ENCODE measurements around the gene ADAP1. TPM values are rescaled to one million over a fixed set of nuclear protein-coding genes. Genes with fewer than 3 reads are reported as not detected.
"Not testable (repeated sequence)": the region's sequence is repeated elsewhere in the genome, so short reads cannot be mapped to it uniquely, and the experiment has no call there.

ADAP1 gene
- total RNA-seq, 1 donor from 2014 or later, result 0.30 TPM

- Mint-ChIP-seq H3K9me3 (peaks cover 3% of the 10 kb centered on the region), H3K4me3 (no peak overlapping the region), H3K4me1 (no peaks in the 10 kb centered on the region), H3K27me3 (ENCODE audit: insufficient read depth, low read depth) (peaks cover 18% of the 10 kb centered on the region), H3K27ac (no peak overlapping the region), H3K36me3 (no peaks in the 10 kb centered on the region)
- Histone ChIP-seq H3K27ac (no peak overlapping the region), H4K20me1 (ENCODE audit: low read depth) (no peaks in the 10 kb centered on the region), H3K9me3 (ENCODE audit: low read depth) (no peaks in the 10 kb centered on the region), H3K79me2 (ENCODE audit: low read depth) (no peaks in the 10 kb centered on the region), H3K4me3 (no peak overlapping the region), H3K27me3 (peaks cover 21% of the 10 kb centered on the region), H3F3A (ENCODE audit: low read depth) (no peaks in the 10 kb centered on the region), H2AFZ (replicated peaks) (no peak overlapping the region), H3K4me1 (no peaks in the 10 kb centered on the region), H3K36me3 (no peaks in the 10 kb centered on the region), H3K9ac (no peak overlapping the region), H3K4me2 (no peak overlapping the region)
- DNase-seq (ENCODE audit: low spot score), result no peak
- TF ChIP-seq EZH2phosphoT487 (IDR thresholded peaks at IDR 0.05) (no peak), EZH2 (IDR thresholded peaks at IDR 0.05) (no peak), CTCF (IDR thresholded peaks at IDR 0.05) (no peak)
Observed at GRCh38 chr7:945556-946255, 8.8 kb downstream of the ADAP1 start.

- H3K79me2 ChIP-seq (ENCODE audit: low read depth), result no peaks in the 10 kb centered on the region
- TF ChIP-seq EZH2 (IDR thresholded peaks at IDR 0.05), result no peak
- TF ChIP-seq EZH2phosphoT487 (IDR thresholded peaks at IDR 0.05), result no peak
- TF ChIP-seq CTCF (IDR thresholded peaks at IDR 0.05), result no peak
- Mint-ChIP-seq H3K36me3 (no peaks in the 10 kb centered on the region), H3K27ac (no peak overlapping the region), H3K4me3 (no peak overlapping the region), H3K27me3 (ENCODE audit: insufficient read depth, low read depth) (peaks cover 21% of the 10 kb centered on the region), H3K4me1 (no peaks in the 10 kb centered on the region), H3K9me3 (peaks cover 8% of the 10 kb centered on the region)
- no peaks in the 10 kb centered on the region for H3K36me3 ChIP-seq
- H3K4me1 ChIP-seq, result no peaks in the 10 kb centered on the region
- H3K27me3 ChIP-seq, result peaks cover 26% of the 10 kb centered on the region
- no peaks in the 10 kb centered on the region for H3F3A ChIP-seq (ENCODE audit: low read depth)
- H3K9ac ChIP-seq, result no peak overlapping the region
- no peak overlapping the region for H3K4me3 ChIP-seq
- H3K9me3 ChIP-seq (ENCODE audit: low read depth), result no peaks in the 10 kb centered on the region
- H2AFZ ChIP-seq (replicated peaks), result no peak overlapping the region
- no peak overlapping the region for H3K4me2 ChIP-seq
- H4K20me1 ChIP-seq (ENCODE audit: low read depth), result no peaks in the 10 kb centered on the region
- no peak overlapping the region for H3K27ac ChIP-seq
- DNase-seq (ENCODE audit: low spot score), result no peak
Observed at GRCh38 chr7:945147-945555, 9.3 kb downstream of the ADAP1 start.

GRCh38 chr7:944744-945143 lies 9.7 kb downstream of the ADAP1 start:
- no peaks in the 10 kb centered on the region for H3F3A ChIP-seq (ENCODE audit: low read depth)
- no peaks in the 10 kb centered on the region for H3K36me3 Mint-ChIP-seq
- H3K36me3 ChIP-seq, result no peaks in the 10 kb centered on the region
- no peaks in the 10 kb centered on the region for H3K79me2 ChIP-seq (ENCODE audit: low read depth)
- H3K9me3 ChIP-seq (ENCODE audit: low read depth), result no peaks in the 10 kb centered on the region
- H3K4me1 ChIP-seq, result no peaks in the 10 kb centered on the region
- no peak overlapping the region for H3K4me3 Mint-ChIP-seq
- no peaks in the 10 kb centered on the region for H4K20me1 ChIP-seq (ENCODE audit: low read depth)
- TF ChIP-seq EZH2phosphoT487 (IDR thresholded peaks at IDR 0.05) (no peak), EZH2 (IDR thresholded peaks at IDR 0.05) (no peak), CTCF (IDR thresholded peaks at IDR 0.05) (no peak)
- no peak overlapping the region for H3K4me3 ChIP-seq
- no peak overlapping the region for H3K4me2 ChIP-seq
- H3K27ac ChIP-seq, result no peak overlapping the region
- peaks cover 30% of the 10 kb centered on the region for H3K27me3 ChIP-seq
- no peak overlapping the region for H3K27ac Mint-ChIP-seq
- no peak overlapping the region for H3K9ac ChIP-seq
- H3K4me1 Mint-ChIP-seq, result no peaks in the 10 kb centered on the region
- H2AFZ ChIP-seq (replicated peaks), result no peak overlapping the region
- DNase-seq (ENCODE audit: low spot score), result no peak
- H3K9me3 Mint-ChIP-seq, result peaks cover 12% of the 10 kb centered on the region
- H3K27me3 Mint-ChIP-seq (ENCODE audit: insufficient read depth, low read depth), result peaks cover 17% of the 10 kb centered on the region

GRCh38 chr7:943793-944192 lies 10.7 kb downstream of the ADAP1 start:
- H3K27ac ChIP-seq; H3F3A ChIP-seq (ENCODE audit: low read depth); H3K9ac ChIP-seq; H3K27ac Mint-ChIP-seq; H3K36me3 ChIP-seq; H3K9me3 ChIP-seq (ENCODE audit: low read depth); H3K79me2 ChIP-seq (ENCODE audit: low read depth); DNase-seq (ENCODE audit: low spot score); H3K4me1 Mint-ChIP-seq; H3K36me3 Mint-ChIP-seq; H3K4me1 ChIP-seq; H3K4me3 ChIP-seq; H3K4me3 Mint-ChIP-seq; H3K4me2 ChIP-seq; H2AFZ ChIP-seq (replicated peaks); H4K20me1 ChIP-seq (ENCODE audit: low read depth): not testable (repeated sequence)
- peaks cover 17% of the 10 kb centered on the region for H3K27me3 Mint-ChIP-seq (ENCODE audit: insufficient read depth, low read depth)
- H3K27me3 ChIP-seq, result peaks cover 30% of the 10 kb centered on the region
- H3K9me3 Mint-ChIP-seq, result peaks cover 12% of the 10 kb centered on the region
